Activated naive CD8-positive, alpha-beta T cell treated with anti-CD3 and anti-CD28 coated beads, Interleukin-2, amount 50 U/mL, for 24 hours (primary cell): ENCODE results near the gene MICAL2.

Experiments used
- ATAC-seq: fragments of 150-1000 bp; cut with Tn5 transposase; one replicate; pipeline ENCODE4 v1.10.0; 2021
- DNase-seq: peaks from one replicate; pipeline ENCODE4 v3.0.0; 2021
- H3K27ac Mint-ChIP-seq: one replicate; pipeline ENCODE4 v1.8.0; 2021; ENCODE audit warnings: mild to moderate bottlenecking, mixed read lengths
- H3K27me3 Mint-ChIP-seq: one replicate; pipeline ENCODE4 v1.8.0; 2021; ENCODE audit warnings: mixed read lengths
- H3K36me3 Mint-ChIP-seq: one replicate; pipeline ENCODE4 v1.8.0; 2021; ENCODE audit warnings: low read depth, mixed read lengths
- H3K4me1 Mint-ChIP-seq: one replicate; pipeline ENCODE4 v1.8.0; 2021; ENCODE audit warnings: mixed read lengths
- H3K4me3 Mint-ChIP-seq: one replicate; pipeline ENCODE4 v1.8.0; 2021; ENCODE audit warnings: mild to moderate bottlenecking, moderate library complexity, mixed read lengths
- H3K9me3 Mint-ChIP-seq: one replicate; pipeline ENCODE4 v1.8.0; 2021; ENCODE audit warnings: mixed read lengths

The MICAL2 gene

DNA sequence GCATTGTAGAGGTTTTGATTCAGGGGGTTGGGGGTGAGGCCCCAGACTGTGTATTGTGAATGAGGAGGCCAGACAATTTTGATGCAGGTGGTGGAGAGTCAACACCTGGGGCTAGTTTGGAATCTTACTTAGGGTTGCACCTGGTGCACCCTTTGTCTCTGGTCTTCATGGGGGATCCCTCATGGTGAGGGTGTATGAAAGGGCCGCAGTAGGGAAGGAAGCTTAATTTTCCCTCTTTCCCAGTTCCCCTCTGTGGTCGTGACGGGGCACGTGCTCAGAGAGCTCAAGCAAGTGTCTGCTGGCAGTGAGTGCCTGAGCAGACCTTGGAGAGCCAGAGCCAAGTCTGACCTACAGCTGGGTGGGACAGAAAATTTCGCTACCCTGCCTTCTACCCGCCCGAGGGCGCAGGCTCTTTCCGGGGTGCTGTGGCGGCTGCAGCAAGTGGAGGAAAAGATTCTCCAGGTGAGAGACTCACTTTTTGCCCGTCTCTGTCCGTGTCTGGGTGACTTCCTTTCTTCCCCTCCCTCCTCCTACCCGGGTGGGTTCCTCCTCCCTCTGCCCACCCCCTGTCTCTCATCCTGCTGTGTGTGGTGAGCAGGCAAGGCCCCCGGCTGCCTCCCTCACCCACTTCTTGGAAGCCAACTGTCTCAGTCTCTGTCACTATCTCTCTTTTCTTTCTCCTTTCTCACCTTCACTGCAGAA, 131.7 kb downstream of the MICAL2 start:
- ATAC-seq, result peak; percentile 63
- Mint-ChIP-seq H3K9me3 (no peaks in the 10 kb centered on the region), H3K4me1 (peaks cover 22% of the 10 kb centered on the region), H3K36me3 (peaks cover 24% of the 10 kb centered on the region), H3K27me3 (no peaks in the 10 kb centered on the region), H3K27ac (peak overlapping the region; percentile 81), H3K4me3 (peak overlapping the region; percentile 15)
- DNase-seq, result peak; percentile 17

DNA sequence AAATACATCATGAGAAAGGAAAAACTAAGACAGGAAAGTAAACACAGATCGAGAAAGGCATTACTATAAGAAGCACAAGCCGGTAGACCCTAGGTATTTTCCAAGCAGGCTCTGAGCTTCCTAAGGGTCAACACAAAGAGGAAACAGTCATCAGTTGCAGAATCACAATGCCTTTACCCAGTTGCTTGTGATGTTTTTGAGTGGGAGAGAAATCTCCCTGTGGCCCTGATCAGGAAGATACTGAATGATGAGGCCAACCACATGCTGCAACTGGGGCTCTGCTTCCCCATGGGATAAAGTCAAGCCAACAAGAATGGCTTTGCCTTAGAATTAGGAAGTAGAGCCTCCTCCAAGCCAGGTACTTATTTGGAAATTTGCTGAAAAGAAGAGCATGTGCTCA, 132.6 kb downstream of the MICAL2 start:
- no peaks in the 10 kb centered on the region for H3K27me3 Mint-ChIP-seq
- no peaks in the 10 kb centered on the region for H3K9me3 Mint-ChIP-seq
- DNase-seq (no peak), ATAC-seq (no peak)
- peaks cover 21% of the 10 kb centered on the region for H3K4me1 Mint-ChIP-seq
- H3K36me3 Mint-ChIP-seq, result peaks cover 22% of the 10 kb centered on the region
- no peak overlapping the region for H3K4me3 Mint-ChIP-seq
- peak overlapping the region; percentile 81 for H3K27ac Mint-ChIP-seq

DNA sequence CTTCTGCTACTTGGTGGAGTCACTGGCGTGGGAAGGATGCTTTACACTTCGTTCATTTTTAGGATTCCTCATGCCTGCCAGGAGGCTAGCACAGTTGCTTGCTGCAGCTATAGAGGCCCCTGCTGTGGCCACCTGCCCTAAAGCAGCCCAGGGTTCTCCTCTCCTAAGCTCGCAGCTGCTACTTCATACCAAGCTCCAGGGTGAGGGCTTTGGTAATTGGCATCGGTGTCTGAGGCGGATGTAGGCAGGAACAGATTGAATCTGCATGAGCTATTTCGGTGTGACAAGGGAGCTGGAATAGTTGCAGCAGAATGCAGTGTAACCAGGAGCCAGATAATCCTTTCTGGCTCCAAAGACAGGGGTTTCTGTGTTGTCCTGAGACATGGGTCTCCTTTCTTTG, 133.1 kb downstream of the MICAL2 start:
- Mint-ChIP-seq H3K27ac (no peak overlapping the region), H3K4me1 (peaks cover 21% of the 10 kb centered on the region), H3K36me3 (peaks cover 22% of the 10 kb centered on the region), H3K9me3 (no peaks in the 10 kb centered on the region), H3K4me3 (no peak overlapping the region), H3K27me3 (no peaks in the 10 kb centered on the region)
- no peak for ATAC-seq
- no peak for DNase-seq

DNA sequence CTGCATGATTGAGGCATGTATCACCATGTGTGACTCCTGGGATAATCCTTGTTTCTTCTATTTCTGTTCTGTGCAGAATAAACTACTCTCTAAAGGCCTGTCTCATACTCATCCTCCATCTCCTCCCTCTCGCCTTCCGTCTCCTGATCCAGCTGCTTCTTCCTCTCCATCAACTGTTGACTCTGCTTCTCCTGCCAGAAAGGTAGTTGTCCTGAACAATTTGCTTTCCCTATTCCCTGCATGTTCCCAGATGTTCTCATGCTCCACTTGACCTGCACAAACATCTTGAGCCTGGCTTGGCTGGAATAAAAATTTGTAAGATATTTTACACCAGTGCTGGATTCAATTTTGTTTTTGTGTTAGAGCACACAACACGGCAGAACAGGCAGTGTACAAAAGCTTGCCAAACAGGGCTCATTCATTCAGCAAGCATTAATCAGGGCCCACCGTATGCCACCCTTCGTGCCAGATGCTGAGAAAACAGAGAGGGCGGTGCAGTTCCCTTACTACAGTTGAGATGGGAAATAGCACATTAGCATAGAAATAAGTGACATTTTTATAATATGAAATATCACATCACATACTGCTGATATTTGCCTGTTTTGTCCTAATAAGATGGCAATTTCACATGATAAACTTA, 133.6 kb downstream of the MICAL2 start:
- no peak overlapping the region for H3K27ac Mint-ChIP-seq

DNA sequence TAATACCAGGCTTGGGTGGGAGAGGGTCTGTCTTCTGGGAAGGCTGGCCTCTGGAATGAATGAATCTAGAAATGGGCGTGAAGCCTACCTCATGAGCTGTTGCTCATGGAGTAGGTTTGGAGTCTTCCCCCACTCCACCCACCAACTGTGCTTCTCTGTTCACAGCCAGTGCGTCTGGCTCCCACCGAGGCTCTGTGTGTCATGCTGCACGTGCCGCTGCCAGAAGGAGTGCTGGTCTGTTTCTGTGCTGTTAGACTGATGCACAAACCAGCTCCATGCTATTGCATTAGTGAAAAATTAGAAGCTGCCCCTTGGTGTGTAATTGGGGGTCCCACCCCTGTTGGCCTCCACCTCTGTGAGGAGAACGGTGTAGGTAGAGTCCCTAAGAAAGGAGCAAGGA, 134.7 kb downstream of the MICAL2 start:
- DNase-seq (no peak), ATAC-seq (no peak)
- H3K4me3 Mint-ChIP-seq, result no peak overlapping the region
- no peak overlapping the region for H3K27ac Mint-ChIP-seq
- peaks cover 21% of the 10 kb centered on the region for H3K4me1 Mint-ChIP-seq
- no peaks in the 10 kb centered on the region for H3K27me3 Mint-ChIP-seq
- H3K36me3 Mint-ChIP-seq, result peaks cover 20% of the 10 kb centered on the region
- no peaks in the 10 kb centered on the region for H3K9me3 Mint-ChIP-seq

More for the DNA sequence above, 133.6 kb downstream of the MICAL2 start:
- no peak for DNase-seq
- ATAC-seq, result no peak
- H3K36me3 Mint-ChIP-seq, result peaks cover 22% of the 10 kb centered on the region
- H3K4me3 Mint-ChIP-seq, result no peak overlapping the region
- peaks cover 21% of the 10 kb centered on the region for H3K4me1 Mint-ChIP-seq
- no peaks in the 10 kb centered on the region for H3K27me3 Mint-ChIP-seq
- H3K9me3 Mint-ChIP-seq, result no peaks in the 10 kb centered on the region

DNA sequence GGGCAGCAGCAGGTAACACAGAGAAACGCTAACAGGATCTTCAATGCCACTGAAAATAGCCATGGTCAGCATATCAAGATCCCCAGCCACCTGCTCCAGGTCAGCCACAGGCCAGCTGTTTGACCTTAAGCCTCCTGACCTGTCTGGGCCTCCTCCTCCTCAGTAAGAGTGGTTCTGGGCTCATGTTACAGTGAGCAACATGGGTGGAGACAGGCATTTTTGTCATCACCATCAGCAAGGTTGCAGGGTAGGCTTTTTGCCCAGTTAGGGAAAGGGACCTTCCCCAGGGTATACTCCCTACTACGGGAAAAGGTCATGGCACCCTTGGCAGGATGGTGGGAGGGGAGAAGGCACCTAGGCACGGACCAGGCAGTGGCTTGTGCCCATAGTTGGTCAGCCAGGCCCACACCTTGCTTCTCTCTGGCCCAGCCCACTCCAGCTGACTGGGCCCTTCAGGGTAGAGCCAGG, 135.2 kb downstream of the MICAL2 start:
- no peak overlapping the region for H3K27ac Mint-ChIP-seq
- peaks cover 18% of the 10 kb centered on the region for H3K36me3 Mint-ChIP-seq
- no peaks in the 10 kb centered on the region for H3K27me3 Mint-ChIP-seq
- DNase-seq, result no peak
- H3K9me3 Mint-ChIP-seq, result no peaks in the 10 kb centered on the region
- no peak overlapping the region for H3K4me3 Mint-ChIP-seq
- H3K4me1 Mint-ChIP-seq, result peaks cover 21% of the 10 kb centered on the region
- no peak for ATAC-seq

DNA sequence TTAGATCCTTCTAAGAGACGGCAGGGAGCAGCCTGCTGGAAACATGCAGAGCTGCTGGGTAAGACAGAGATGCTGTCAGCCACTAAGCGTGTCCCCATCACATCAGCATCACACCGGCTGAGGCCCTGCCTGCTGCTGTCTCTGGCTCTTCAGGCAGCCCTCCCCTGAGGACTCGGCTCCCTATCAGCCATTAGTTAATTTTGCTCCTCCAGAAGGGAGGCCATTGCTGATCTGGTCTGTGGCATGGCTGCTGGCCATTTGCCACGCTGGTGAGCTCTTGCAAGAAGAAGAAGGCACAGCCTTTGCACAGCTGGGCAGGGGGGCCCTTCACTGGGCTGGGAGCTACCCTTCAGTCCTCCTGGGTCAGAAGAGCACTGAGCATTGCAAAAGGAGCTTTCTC, 135.8 kb downstream of the MICAL2 start:
- ATAC-seq, result no peak
- peaks cover 14% of the 10 kb centered on the region for H3K36me3 Mint-ChIP-seq
- no peaks in the 10 kb centered on the region for H3K9me3 Mint-ChIP-seq
- no peak overlapping the region for H3K4me3 Mint-ChIP-seq
- H3K27me3 Mint-ChIP-seq, result no peaks in the 10 kb centered on the region
- peaks cover 21% of the 10 kb centered on the region for H3K4me1 Mint-ChIP-seq
- DNase-seq, result no peak
- H3K27ac Mint-ChIP-seq, result no peak overlapping the region

DNA sequence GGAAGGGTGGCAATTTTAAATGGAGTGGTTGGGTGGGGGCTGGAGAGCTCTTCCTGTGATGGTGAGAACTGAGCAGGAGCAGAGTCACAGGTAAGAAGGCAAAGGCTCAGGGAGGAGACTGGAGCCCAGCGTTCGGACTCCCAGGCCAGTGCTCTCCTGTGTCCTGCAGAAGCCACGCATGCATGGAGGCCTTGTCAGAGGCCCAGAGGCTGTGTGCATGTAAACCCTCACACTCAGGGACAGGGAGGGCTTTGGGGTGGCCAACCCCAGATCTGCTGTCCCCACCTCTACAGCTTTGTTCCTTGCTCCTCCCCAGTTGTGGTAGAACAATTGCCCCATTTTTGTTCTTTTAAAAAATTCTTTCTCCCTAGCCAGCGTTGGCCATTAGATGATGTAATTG, 136.6 kb downstream of the MICAL2 start:
- no peaks in the 10 kb centered on the region for H3K9me3 Mint-ChIP-seq
- no peak for ATAC-seq
- no peak for DNase-seq
- peaks cover 14% of the 10 kb centered on the region for H3K4me1 Mint-ChIP-seq
- no peaks in the 10 kb centered on the region for H3K27me3 Mint-ChIP-seq
- peaks cover 14% of the 10 kb centered on the region for H3K36me3 Mint-ChIP-seq
- H3K27ac Mint-ChIP-seq, result no peak overlapping the region
- no peak overlapping the region for H3K4me3 Mint-ChIP-seq

DNA sequence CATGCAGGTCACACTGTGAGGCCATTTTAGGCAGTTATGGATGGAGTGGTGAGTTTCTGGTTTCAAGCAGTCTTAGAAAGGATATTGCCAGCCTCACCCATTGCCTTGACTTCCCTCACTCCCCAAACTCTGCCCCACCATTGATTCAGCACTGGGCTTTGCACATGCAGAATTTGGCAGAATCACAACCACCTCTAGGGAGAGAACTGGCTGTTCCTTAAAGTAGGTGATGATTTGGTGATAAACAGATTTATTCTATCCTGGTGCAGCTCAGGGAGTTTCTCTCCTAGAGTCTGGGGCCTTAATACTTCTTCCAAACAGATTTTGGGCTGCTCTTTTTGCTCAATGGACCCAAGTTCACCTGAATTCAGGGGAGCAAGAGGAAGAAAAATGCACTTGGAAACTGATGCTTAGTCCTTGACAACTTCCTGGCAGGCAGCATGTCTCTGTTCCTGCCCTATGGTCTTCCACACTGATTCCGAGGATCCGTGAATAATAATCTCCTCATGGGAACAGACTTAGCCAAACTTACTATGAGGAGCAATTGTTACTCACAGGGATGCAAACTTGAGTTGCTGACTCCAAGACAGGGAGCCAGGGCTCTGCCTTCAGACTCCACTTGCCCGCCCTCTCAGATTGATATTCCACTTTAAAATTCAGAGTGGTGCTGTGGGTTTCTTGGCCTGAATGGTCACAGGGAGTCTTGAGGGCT, 137.3 kb downstream of the MICAL2 start:
- H3K4me1 Mint-ChIP-seq, result peaks cover 7% of the 10 kb centered on the region
- no peaks in the 10 kb centered on the region for H3K27me3 Mint-ChIP-seq
- no peak overlapping the region for H3K4me3 Mint-ChIP-seq
- no peak overlapping the region for H3K27ac Mint-ChIP-seq
- ATAC-seq (no peak), DNase-seq (no peak)
- H3K9me3 Mint-ChIP-seq, result no peaks in the 10 kb centered on the region
- peaks cover 10% of the 10 kb centered on the region for H3K36me3 Mint-ChIP-seq

DNA sequence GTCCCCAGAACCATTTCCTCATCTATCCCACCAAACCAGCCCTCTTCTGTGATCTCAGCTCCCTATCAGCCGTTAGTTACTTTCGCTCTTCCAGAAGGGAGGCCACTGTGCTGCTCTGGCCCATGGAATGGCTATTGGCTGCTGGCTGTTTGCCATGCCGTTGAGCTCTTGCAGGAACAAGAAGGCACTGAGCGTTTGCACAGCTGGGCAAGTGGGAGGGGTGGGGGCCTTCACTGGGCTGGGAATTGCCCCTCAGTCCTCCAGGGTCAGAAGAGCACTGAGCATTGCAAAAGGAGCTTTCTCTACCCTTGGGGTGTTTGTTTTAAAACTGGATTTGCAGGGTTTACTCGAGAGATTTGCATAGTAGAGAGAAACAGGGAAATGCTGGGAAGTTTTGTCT, 137.9 kb downstream of the MICAL2 start:
- DNase-seq, result no peak
- H3K4me3 Mint-ChIP-seq, result no peak overlapping the region
- H3K9me3 Mint-ChIP-seq, result no peaks in the 10 kb centered on the region
- no peak overlapping the region for H3K27ac Mint-ChIP-seq
- peaks cover under 1% of the 10 kb centered on the region for H3K4me1 Mint-ChIP-seq
- peaks cover 8% of the 10 kb centered on the region for H3K36me3 Mint-ChIP-seq
- no peaks in the 10 kb centered on the region for H3K27me3 Mint-ChIP-seq
- no peak for ATAC-seq

DNA sequence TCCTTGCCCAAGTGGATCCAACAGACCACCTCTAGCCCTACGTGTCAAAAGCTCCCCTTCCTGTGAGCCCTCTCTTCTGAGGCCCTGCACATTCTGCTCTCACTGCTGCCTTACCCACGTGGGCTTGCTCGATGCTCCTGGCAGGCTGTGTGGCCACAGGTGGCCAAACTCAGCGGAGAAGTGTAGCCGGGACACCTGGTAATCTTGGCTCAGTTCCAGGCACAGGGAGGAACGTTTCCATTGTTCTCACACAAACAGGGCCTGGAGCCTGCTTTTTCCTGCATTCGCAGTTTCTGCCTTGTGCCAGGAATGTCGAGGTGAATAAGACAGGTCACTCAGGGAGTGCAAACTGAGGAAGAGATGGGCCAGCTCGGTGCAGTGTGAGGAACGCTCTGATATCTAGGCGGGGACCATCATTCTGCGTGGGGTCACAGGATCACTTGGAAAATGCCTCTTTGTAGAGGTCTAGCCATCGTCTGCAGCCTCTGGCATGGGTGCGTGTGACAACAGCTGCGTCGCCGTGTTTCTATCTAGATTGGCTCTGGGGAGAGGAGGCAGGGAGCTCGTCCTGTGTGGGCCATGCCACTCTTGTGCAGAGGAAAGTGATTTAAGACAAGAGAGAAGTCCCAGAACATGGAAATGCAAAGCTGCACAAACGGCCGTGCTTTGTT, 139.3 kb downstream of the MICAL2 start:
- H3K27me3 Mint-ChIP-seq, result no peaks in the 10 kb centered on the region
- H3K27ac Mint-ChIP-seq, result no peak overlapping the region
- peaks cover 6% of the 10 kb centered on the region for H3K36me3 Mint-ChIP-seq
- no peak overlapping the region for H3K4me3 Mint-ChIP-seq
- no peaks in the 10 kb centered on the region for H3K9me3 Mint-ChIP-seq
- DNase-seq, result no peak
- H3K4me1 Mint-ChIP-seq, result no peaks in the 10 kb centered on the region
- no peak for ATAC-seq

DNA sequence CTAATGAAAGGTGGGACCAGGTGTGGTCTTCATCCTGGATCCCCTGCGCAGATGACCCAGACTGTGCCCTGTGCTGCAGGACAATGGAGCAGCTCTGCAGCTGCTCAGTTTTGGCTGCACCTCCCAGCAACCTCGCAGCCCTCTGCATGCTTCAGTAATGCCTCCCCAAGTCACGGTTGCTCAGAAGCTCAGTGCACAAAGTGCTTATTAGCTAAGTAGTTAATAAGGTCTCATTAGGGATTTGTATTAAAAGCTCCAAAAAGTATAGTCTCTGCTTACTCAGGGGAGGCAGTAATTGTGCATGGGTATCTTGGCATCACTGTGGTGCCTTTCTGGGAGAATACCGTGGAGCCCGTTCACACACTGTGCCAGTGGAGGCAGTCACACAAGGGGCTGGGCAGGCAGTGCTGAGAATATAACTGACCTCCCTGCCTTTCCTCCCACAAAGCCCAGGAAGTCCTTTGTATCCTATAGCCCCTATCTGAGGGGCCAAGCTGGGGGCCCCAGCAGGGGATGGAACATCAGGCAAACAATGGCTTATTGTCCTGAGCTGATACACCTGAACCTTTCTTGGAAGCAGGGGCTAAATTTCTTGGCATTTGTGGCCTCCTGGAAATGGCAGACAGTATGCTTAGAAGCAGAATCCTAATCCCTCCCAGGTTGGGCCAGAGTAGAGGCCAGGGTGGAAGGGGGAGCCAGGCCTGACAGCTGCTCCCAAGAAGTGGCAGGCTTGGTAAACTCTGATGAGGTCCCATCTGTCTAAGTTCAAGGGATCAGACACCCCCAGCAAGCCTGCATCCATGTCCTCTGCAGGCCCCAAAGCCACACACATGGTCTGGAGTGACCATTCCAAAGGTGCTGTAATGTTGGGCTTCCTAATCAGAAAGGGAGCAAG, 141.5 kb downstream of the MICAL2 start:
- H3K27ac Mint-ChIP-seq, result no peak overlapping the region
- no peaks in the 10 kb centered on the region for H3K27me3 Mint-ChIP-seq
- H3K36me3 Mint-ChIP-seq, result peaks cover 7% of the 10 kb centered on the region
- H3K4me1 Mint-ChIP-seq, result no peaks in the 10 kb centered on the region
- DNase-seq (no peak), ATAC-seq (no peak)
- H3K4me3 Mint-ChIP-seq, result no peak overlapping the region
- H3K9me3 Mint-ChIP-seq, result no peaks in the 10 kb centered on the region

DNA sequence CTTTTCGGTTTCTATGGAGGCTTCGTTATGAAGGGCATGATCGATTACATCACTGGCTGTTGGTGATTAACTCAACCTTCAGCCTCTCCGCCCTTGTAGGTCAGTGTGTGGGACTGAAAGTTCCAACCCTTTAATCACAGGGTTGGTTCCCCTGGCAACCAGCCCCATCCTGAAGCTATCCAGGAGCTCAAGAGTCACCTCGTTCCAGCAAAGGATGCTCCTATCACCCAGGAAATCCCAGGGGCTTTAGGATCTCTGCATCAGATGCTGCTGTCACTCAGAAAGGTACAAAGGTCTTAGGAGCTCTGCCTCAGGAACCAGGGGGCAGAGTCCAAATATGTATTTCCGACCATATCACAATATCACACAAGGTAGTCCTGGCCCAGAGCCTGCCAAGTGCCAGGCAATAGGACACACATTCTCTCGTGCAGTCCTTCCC, 143.5 kb downstream of the MICAL2 start:
- no peak for ATAC-seq
- Mint-ChIP-seq H3K4me3 (no peak overlapping the region), H3K27ac (no peak overlapping the region)

DNA sequence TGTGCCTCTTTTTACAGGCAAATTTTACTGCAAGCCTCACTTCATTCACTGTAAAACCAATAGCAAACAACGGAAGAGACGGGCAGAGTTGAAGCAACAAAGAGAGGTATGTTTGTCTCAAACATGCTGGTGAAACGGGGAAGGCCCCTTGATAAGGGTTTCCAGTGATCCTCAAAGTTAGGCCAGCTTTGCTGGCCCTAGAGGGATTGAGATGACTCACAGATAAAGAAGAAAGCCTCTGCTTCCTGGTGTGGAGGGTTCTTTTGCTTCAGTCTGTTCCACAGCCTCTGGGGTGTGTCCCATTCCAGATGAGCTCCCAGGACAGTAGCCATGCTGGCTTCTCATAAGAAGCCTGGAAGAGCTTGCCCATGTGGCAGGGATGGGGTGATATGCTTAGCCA, 148.1 kb downstream of the MICAL2 start:
- Mint-ChIP-seq H3K4me1 (no peaks in the 10 kb centered on the region), H3K27me3 (no peaks in the 10 kb centered on the region), H3K36me3 (peaks cover 24% of the 10 kb centered on the region), H3K9me3 (no peaks in the 10 kb centered on the region), H3K4me3 (no peak overlapping the region), H3K27ac (no peak overlapping the region)
- DNase-seq (no peak), ATAC-seq (no peak)

More for the DNA sequence above, 143.5 kb downstream of the MICAL2 start:
- no peak for DNase-seq
- Mint-ChIP-seq H3K27me3 (no peaks in the 10 kb centered on the region), H3K9me3 (no peaks in the 10 kb centered on the region), H3K36me3 (peaks cover 15% of the 10 kb centered on the region), H3K4me1 (no peaks in the 10 kb centered on the region)
